BLaER1 treated with 17β-estradiol and CSF1 and Interleukin-3, amounts not matched to agents 10 nM and 100 nM (cell line): ENCODE data around the gene WRAP73.

ENCODE experiments used
- H3K27ac ChIP-seq, 11 experiments: shearing (Covaris generic); formaldehyde crosslinking; 2 replicates each; pipeline ENCODE4 v1.8.1; 2022
- H3K27me3 ChIP-seq, 11 experiments: shearing (Covaris generic); formaldehyde crosslinking; 2 replicates each; pipeline ENCODE4 v1.8.1; 2022
- H3K36me3 ChIP-seq, 11 experiments: shearing (Covaris generic); formaldehyde crosslinking; 2 replicates each; pipeline ENCODE4 v1.8.1; 2022
- H3K4me1 ChIP-seq, 10 experiments: shearing (Covaris generic); formaldehyde crosslinking; 2 replicates each; pipeline ENCODE4 v1.8.1; 2022
- H3K4me2 ChIP-seq, 11 experiments: shearing (Covaris generic); formaldehyde crosslinking; 2 replicates each; pipeline ENCODE4 v1.8.1; 2022
- H3K4me3 ChIP-seq, 10 experiments: shearing (Covaris generic); formaldehyde crosslinking; 2 replicates each; pipeline ENCODE4 v1.8.1; 2022
- H3K9ac ChIP-seq, 11 experiments: shearing (Covaris generic); formaldehyde crosslinking; 2 replicates each; pipeline ENCODE4 v1.8.1; 2022
- H3K9me3 ChIP-seq, 11 experiments: shearing (Covaris generic); formaldehyde crosslinking; replicated peaks in 1 of 11; 2 replicates each; pipeline ENCODE4 v1.8.1; 2022
- H4K20me1 ChIP-seq, 11 experiments: shearing (Covaris generic); formaldehyde crosslinking; 2 replicates each; pipeline ENCODE4 v1.8.1; 2022
- Cebpa-rat ChIP-seq, 11 experiments: shearing (Covaris generic); IDR thresholded peaks; 2 replicates each; pipeline ENCODE4 v1.8.1; 2022

The WRAP73 gene

GRCh38 chr1:3668585-3669300 is 18.8 kb upstream of the WRAP73 start:
- Histone ChIP-seq H4K20me1 (no peaks in the 10 kb centered on the region), H3K9me3 (no peaks in the 10 kb centered on the region), H3K4me2 (peak overlapping the region; percentile 80 to 96 (median 88)), H3K4me1 (peaks cover 90 to 100% (median 100%) of the 10 kb centered on the region in 10 experiments), H3K9ac (peak overlapping the region in 7 of 11 experiments; percentile 4 to 56 (median 41); a peak in 10 of 22 replicates), H3K4me3 (peak overlapping the region in 2 of 10 experiments; percentile 7 to 24; a peak in 2 of 20 replicates), H3K27me3 (no peaks in the 10 kb centered on the region), H3K27ac (peak overlapping the region in 9 of 11 experiments; percentile 81 to 97 (median 86); a peak in 18 of 22 replicates), H3K36me3 (no peaks in the 10 kb centered on the region)
- peak in 9 of 11 experiments; percentile 53 to 79 (median 65); a peak in 12 of 22 replicates for TF ChIP-seq Cebpa-rat (IDR thresholded peaks at IDR 0.05)

- TF ChIP-seq Cebpa-rat (IDR thresholded peaks at IDR 0.05), result no peak
- H3K27me3 ChIP-seq, result no peaks in the 10 kb centered on the region
- peak overlapping the region; percentile 80 to 96 (median 88) for H3K4me2 ChIP-seq
- peaks cover 86 to 100% (median 97%) of the 10 kb centered on the region in 10 experiments for H3K4me1 ChIP-seq
- no peaks in the 10 kb centered on the region for H3K36me3 ChIP-seq
- H3K27ac ChIP-seq, result peak overlapping the region in 9 of 11 experiments; percentile 81 to 97 (median 86); a peak in 18 of 22 replicates
- H3K4me3 ChIP-seq, result no peak overlapping the region
- peak overlapping the region in 3 of 11 experiments; percentile 72 to 74 (median 74); a peak in 5 of 22 replicates for H3K9ac ChIP-seq
- H4K20me1 ChIP-seq, result no peaks in the 10 kb centered on the region
- H3K9me3 ChIP-seq, result no peaks in the 10 kb centered on the region
Measured at GRCh38 chr1:3668148-3668547, 18.2 kb upstream of the WRAP73 start.

- Histone ChIP-seq H3K27ac (peak overlapping the region in 10 of 11 experiments; percentile 30 to 97 (median 86); a peak in 17 of 22 replicates), H4K20me1 (no peaks in the 10 kb centered on the region), H3K27me3 (no peaks in the 10 kb centered on the region), H3K9ac (peak overlapping the region in 3 of 11 experiments; percentile 18 to 33 (median 26); a peak in 2 of 22 replicates), H3K4me2 (peak overlapping the region; percentile 80 to 96 (median 88)), H3K9me3 (no peaks in the 10 kb centered on the region), H3K4me3 (no peak overlapping the region), H3K36me3 (no peaks in the 10 kb centered on the region), H3K4me1 (peaks cover 60 to 79% (median 67%) of the 10 kb centered on the region in 10 experiments)
- TF ChIP-seq Cebpa-rat (IDR thresholded peaks at IDR 0.05), result no peak
Measured at GRCh38 chr1:3664700-3665375, 14.9 kb upstream of the WRAP73 start.

- Histone ChIP-seq H3K4me2 (peak overlapping the region; percentile 80 to 96 (median 88)), H3K4me1 (peaks cover 55 to 72% (median 60%) of the 10 kb centered on the region in 10 experiments), H3K27ac (peak overlapping the region in 10 of 11 experiments; percentile 30 to 97 (median 86); a peak in 17 of 22 replicates), H3K36me3 (no peaks in the 10 kb centered on the region), H3K9me3 (no peaks in the 10 kb centered on the region), H3K9ac (peak overlapping the region in 3 of 11 experiments; percentile 18 to 33 (median 26); a peak in 2 of 22 replicates), H4K20me1 (no peaks in the 10 kb centered on the region), H3K27me3 (no peaks in the 10 kb centered on the region), H3K4me3 (no peak overlapping the region)
- no peak for TF ChIP-seq Cebpa-rat (IDR thresholded peaks at IDR 0.05)
Measured at GRCh38 chr1:3663999-3664699, 14.2 kb upstream of the WRAP73 start.

DNA sequence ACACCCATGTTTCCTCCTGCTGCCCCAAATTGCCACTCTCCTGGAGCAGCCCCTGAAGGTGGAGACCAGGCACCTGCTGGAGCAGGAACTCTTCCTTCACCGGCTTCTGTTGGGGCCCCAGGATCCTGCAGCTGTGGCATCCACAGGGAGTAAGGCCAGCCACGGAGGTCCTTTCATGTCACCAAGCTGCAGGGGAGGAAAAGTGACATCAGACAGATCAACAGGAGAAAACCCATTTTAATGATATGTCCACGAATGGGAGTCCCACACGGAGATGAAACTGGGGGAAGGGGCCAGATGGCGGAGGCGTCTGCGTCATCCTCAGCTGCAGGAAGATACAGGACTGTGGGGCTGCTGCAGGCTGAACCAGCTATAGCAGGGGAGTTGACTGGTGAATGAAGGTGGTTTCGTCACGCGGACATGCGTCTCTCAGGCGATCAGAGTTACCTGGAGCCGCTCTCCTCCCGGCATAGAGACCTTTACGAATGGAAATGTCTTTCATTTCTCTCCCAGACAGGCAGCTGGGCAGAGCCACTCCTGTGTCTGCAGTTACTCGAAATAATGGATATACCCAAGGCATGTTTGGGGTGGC is 12.3 kb upstream of the WRAP73 start:
- Histone ChIP-seq H3K4me3 (no peak overlapping the region), H3K4me2 (no peak overlapping the region; a peak in 1 of 22 replicates), H3K36me3 (no peaks in the 10 kb centered on the region), H3K4me1 (peaks cover 35 to 57% (median 44%) of the 10 kb centered on the region in 10 experiments), H4K20me1 (no peaks in the 10 kb centered on the region), H3K27me3 (peaks cover 0 to 9% (median 0%) of the 10 kb centered on the region in 11 experiments; a peak in 6 of 22 replicates), H3K9me3 (no peaks in the 10 kb centered on the region), H3K27ac (no peak overlapping the region), H3K9ac (no peak overlapping the region)
- no peak for TF ChIP-seq Cebpa-rat (IDR thresholded peaks at IDR 0.05)

DNA sequence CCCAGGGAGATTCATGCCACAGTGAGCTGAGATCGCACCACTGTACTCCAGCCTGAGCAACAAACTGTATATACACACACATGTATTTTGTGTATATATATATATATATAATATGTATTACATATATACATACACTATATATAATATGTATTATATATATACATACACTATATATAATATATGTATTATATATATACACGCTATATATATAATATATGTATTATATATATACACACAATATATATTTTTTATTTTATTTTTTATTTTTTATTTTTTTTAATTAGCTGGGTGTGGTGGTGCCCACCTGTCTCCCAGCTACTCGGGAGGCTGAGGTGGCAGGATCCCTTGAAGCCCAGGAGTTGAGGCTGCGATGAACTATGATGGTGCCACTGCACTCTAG is 11.7 kb upstream of the WRAP73 start:
- Histone ChIP-seq H3K9ac (no peak overlapping the region), H3K27ac (no peak overlapping the region), H3K27me3 (peaks cover 0 to 15% (median 0%) of the 10 kb centered on the region in 11 experiments; a peak in 6 of 22 replicates), H3K4me2 (no peak overlapping the region), H4K20me1 (no peaks in the 10 kb centered on the region), H3K36me3 (no peaks in the 10 kb centered on the region), H3K4me3 (no peak overlapping the region), H3K4me1 (peaks cover 30 to 52% (median 38%) of the 10 kb centered on the region in 10 experiments), H3K9me3 (no peaks in the 10 kb centered on the region)
- no peak for TF ChIP-seq Cebpa-rat (IDR thresholded peaks at IDR 0.05)

- no peaks in the 10 kb centered on the region for H3K9me3 ChIP-seq
- no peak overlapping the region for H3K27ac ChIP-seq
- H3K9ac ChIP-seq, result no peak overlapping the region
- peak overlapping the region in 1 of 11 experiments; percentile 14; a peak in 1 of 22 replicates for H3K4me2 ChIP-seq
- H3K36me3 ChIP-seq, result no peaks in the 10 kb centered on the region
- peaks cover 20 to 43% (median 29%) of the 10 kb centered on the region in 10 experiments for H3K4me1 ChIP-seq
- peaks cover 0 to 21% (median 4%) of the 10 kb centered on the region in 11 experiments; a peak in 7 of 22 replicates for H3K27me3 ChIP-seq
- H4K20me1 ChIP-seq, result no peaks in the 10 kb centered on the region
- no peak for TF ChIP-seq Cebpa-rat (IDR thresholded peaks at IDR 0.05)
- H3K4me3 ChIP-seq, result no peak overlapping the region
Measured at GRCh38 chr1:3660704-3661103, 10.8 kb upstream of the WRAP73 start.

GRCh38 chr1:3659093-3659492 is 9.2 kb upstream of the WRAP73 start:
- Histone ChIP-seq H3K4me3 (no peak overlapping the region), H3K36me3 (no peaks in the 10 kb centered on the region), H4K20me1 (no peaks in the 10 kb centered on the region), H3K9me3 (no peaks in the 10 kb centered on the region), H3K9ac (no peak overlapping the region), H3K27me3 (peaks cover 10 to 37% (median 20%) of the 10 kb centered on the region in 11 experiments), H3K27ac (no peak overlapping the region), H3K4me2 (no peak overlapping the region), H3K4me1 (peaks cover 4 to 27% (median 13%) of the 10 kb centered on the region in 10 experiments)
- TF ChIP-seq Cebpa-rat (IDR thresholded peaks at IDR 0.05), result no peak
